ENCODE data around the gene PER2. TPM values are rescaled to one million over a fixed set of nuclear protein-coding genes. Genes with fewer than 3 reads are reported as not detected.
A peak's percentile ranks its signal among the peaks of the same experiment; 100 is the strongest.

PER2 gene
- total and polyA plus RNA-seq, 2 of the 13 experiments (the other 11 are each of a cell fraction or from before 2014, with no cell fraction given): 5.1 to 9.4 TPM

DNA sequence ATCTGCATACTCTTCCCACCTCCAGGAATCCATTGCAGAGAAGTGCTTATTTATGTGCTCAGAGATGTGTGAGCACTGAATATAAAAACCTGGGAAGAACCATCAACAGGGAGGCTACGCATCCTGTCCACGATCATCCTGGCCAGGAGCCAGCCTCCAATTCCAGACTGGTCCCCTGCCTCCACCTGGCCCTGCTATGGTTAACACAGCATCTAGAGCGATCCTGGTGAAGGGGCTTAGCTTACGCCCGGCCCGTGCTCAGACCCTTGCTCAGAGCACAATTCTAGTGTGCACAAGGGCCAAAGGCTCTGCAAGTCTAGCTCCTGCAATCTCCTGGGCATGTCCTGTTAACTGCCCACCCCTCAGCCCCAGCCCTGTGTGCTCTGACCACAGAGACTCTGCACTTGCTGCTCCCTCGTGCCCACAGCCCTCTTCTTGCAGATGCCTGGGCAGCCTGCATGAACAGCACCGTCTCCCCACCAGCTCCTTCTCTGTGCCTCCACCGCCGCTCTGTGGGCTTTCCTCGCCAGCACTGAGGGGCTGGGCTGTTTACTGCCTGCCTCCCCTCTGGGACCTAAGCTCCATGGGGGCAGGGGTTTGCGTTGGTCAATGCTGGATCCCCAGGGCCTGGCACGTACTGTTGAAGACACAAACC is 6.5 kb downstream of the PER2 start:
- H3K9me3 ChIP-seq (ENCODE audit: low read length): no peaks in the 10 kb centered on the region
- H3K27ac ChIP-seq (ENCODE audit: extremely low read length, insufficient read depth, low read length): no peak overlapping the region
- H3K36me3 ChIP-seq (replicated peaks in 1 of 2; ENCODE audit: control insufficient read depth in 1 of 2, insufficient read depth in 2 of 2, low read length in 2 of 2): peaks cover 9 to 24% of the 10 kb centered on the region in 2 experiments; a peak in 3 of 5 replicates
- in situ Hi-C loops (cut with HindIII; ENCODE audit: extremely low pct_ligation_motif_present, low pct_unique_long_range_greater_than_20kb): no loop called here
- BruUV-seq (replicated peaks): no TSS peak
- ChIA-PET POLR2A (no interaction called here), CTCF (ENCODE audit: low intra/inter-chr PET ratio, low total read pairs) (no interaction called here)
- WGBS (ENCODE audit: low lambda C conversion rate): 96% methylated on average over 8 of the region's 13 CpGs
- no peak overlapping the region for H3K4me2 ChIP-seq (ENCODE audit: low read depth, low read length)
- DNase-seq (ENCODE audit: low spot score) (no peak), ATAC-seq (no peak), FAIRE-seq (no peak)
- H3K9ac ChIP-seq (ENCODE audit: insufficient read depth, low read depth, low read length): no peak overlapping the region
- intact Hi-C loops (cut with micrococcal nuclease; ENCODE audit: unreplicated experiment): no loop called here
- no peak overlapping the region for H2AFZ ChIP-seq (ENCODE audit: low read length)
- H3K4me3 ChIP-seq (replicated peaks in 1 of 3; ENCODE audit: insufficient read depth in 1 of 3, low read depth in 2 of 3, low read length in 3 of 3): no peak overlapping the region
- peaks cover 92% of the 10 kb centered on the region for H3K79me2 ChIP-seq (ENCODE audit: insufficient read depth, low read length)
- no peaks in the 10 kb centered on the region for H3K27me3 ChIP-seq (ENCODE audit: control insufficient read depth in 1 of 2, insufficient read depth in 2 of 2, low read length in 2 of 2)
- TF ChIP-seq, protein P1, sequence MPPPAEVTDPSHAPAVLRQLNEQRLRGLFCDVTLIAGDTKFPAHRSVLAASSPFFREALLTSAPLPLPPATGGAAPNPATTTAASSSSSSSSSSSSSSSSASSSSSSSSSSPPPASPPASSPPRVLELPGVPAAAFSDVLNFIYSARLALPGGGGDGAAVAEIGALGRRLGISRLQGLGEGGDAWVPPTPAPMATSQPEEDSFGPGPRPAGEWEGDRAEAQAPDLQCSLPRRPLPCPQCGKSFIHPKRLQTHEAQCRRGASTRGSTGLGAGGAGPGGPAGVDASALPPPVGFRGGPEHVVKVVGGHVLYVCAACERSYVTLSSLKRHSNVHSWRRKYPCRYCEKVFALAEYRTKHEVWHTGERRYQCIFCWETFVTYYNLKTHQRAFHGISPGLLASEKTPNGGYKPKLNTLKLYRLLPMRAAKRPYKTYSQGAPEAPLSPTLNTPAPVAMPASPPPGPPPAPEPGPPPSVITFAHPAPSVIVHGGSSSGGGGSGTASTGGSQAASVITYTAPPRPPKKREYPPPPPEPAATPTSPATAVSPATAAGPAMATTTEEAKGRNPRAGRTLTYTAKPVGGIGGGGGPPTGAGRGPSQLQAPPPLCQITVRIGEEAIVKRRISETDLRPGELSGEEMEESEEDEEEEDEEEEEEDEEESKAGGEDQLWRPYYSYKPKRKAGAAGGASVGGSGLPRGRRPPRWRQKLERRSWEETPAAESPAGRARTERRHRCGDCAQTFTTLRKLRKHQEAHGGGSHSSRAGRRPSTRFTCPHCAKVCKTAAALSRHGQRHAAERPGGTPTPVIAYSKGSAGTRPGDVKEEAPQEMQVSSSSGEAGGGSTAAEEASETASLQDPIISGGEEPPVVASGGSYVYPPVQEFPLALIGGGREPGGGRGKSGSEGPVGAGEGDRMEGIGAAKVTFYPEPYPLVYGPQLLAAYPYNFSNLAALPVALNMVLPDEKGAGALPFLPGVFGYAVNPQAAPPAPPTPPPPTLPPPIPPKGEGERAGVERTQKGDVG (CRISPR knock-in tag; IDR thresholded peaks at IDR 0.05; ENCODE audit: borderline replicate concordance): peak; percentile 10; the same call in 1 of the 2 replicates
- TF ChIP-seq HNF4A (CRISPR knock-in tag; IDR thresholded peaks at IDR 0.05) (no peak), ZNF549 (CRISPR knock-in tag; IDR thresholded peaks at IDR 0.05) (no peak), CENPT (CRISPR knock-in tag; IDR thresholded peaks at IDR 0.05; ENCODE audit: low read depth) (no peak)
- peaks cover 67% of the 10 kb centered on the region for H3K4me1 ChIP-seq (ENCODE audit: insufficient read depth, low read length)
- H4K20me1 ChIP-seq (ENCODE audit: insufficient read depth, low read length): peaks cover 19% of the 10 kb centered on the region; the same call in 1 of the 2 replicates
